Thyroid gland (tissue), 4 donors: ENCODE data around the gene RSPH10B. TPM values are rescaled to one million over a fixed set of nuclear protein-coding genes. Genes with fewer than 3 reads are reported as not detected.
"Not testable (repeated sequence)": the region's sequence is repeated elsewhere in the genome, so short reads cannot be mapped to it uniquely, and the experiment has no call there.

ENCODE experiments used
- DNase-seq, 2 donors: peaks; one replicate each; pipeline ENCODE4 v3.0.0-alpha.2; 2019
- H3K27ac ChIP-seq, 3 donors: fragments of 200-600 bp; sonication (generic); 1 replicate in 2 of 3; 2 replicates in 1 of 3; pipeline ENCODE4 v1.5.1; 2016 to 2019; ENCODE audit warnings: mild to moderate bottlenecking in 1 of 3, moderate library complexity in 1 of 3
- H3K27me3 ChIP-seq: fragments of 200-600 bp; sonication (generic); one replicate; pipeline ENCODE4 v1.5.1; 2019
- H3K36me3 ChIP-seq, 2 donors: fragments of 200-600 bp; sonication (generic); one replicate each; pipeline ENCODE4 v1.5.1; 2016 to 2019
- H3K4me1 ChIP-seq, 2 donors: fragments of 200-600 bp; sonication (generic); one replicate each; pipeline ENCODE4 v1.5.1; 2017 to 2019
- H3K4me3 ChIP-seq, 3 donors: fragments of 200-600 bp; sonication (generic); replicated peaks in 1 of 3; 1 replicate in 2 of 3; 2 replicates in 1 of 3; pipeline ENCODE4 v1.5.1; 2016; ENCODE audit warnings: mild to moderate bottlenecking in 1 of 3
- H3K9me3 ChIP-seq: fragments of 200-600 bp; sonication (generic); one replicate; pipeline ENCODE4 v1.5.1; 2017
- CTCF ChIP-seq, 6 experiments: fragments of 200-600 bp in 3 of 6; fragments of 450-650 bp in 3 of 6; sonication (generic) in 3 of 6; IDR thresholded peaks; one replicate each; pipeline ENCODE4 v1.5.1; 2016 to 2019; ENCODE audit warnings: antibody characterized with exemption in 6 of 6, mild to moderate bottlenecking in 2 of 6, inconsistent platforms in 1 of 6, moderate library complexity in 1 of 6
- POLR2A ChIP-seq, 2 donors: fragments of 450-650 bp; IDR thresholded peaks; one replicate each; pipeline ENCODE4 v1.6.1; 2017; ENCODE audit warnings: antibody characterized with exemption in 2 of 2, mild to moderate bottlenecking in 2 of 2, moderate library complexity in 1 of 2
- WGBS, 2 donors: methylation state at CpG; one replicate each; pipeline ENCODE4 v1.1.5; 2017; 5-methylcytosine and 5-hydroxymethylcytosine counted together
- intact Hi-C: fragments of 100-400 bp; cut with DNase I; formaldehyde crosslinking; loops from one replicate; pipeline ENCODE4 v1.15.1; 2023
- total RNA-seq, 4 donors: library from RNA; depleted of rRNA; stranded (reverse); fragments of >200 nt; gene quantifications; one replicate each; pipeline ENCODE4 v1.2.3, GENCODE V29; 2016

Gene RSPH10B
- total RNA-seq, 4 donors from 2014 or later = 0.81 to 1.3 TPM; not detected in 2

GRCh38 chr7:5898480-5899224, 71.8 kb downstream of the RSPH10B start, which contains the start of gene CCZ1:
Gene CCZ1, plus strand, starts transcription at chr7:5898733. Its CDS starts 67 bp downstream, at chr7:5898800.
- H3K4me3 ChIP-seq = peak within 1 kb of the TSS in 2 of 3 donors; percentile 37 to 39
- WGBS, 2 donors = 0 to 1% methylated on average over 9 to 17 of the region's 64 CpGs
- DNase-seq = peak; percentile 51 to 62
- H3K27me3 ChIP-seq, intact Hi-C loops, H3K36me3 ChIP-seq, H3K4me1 ChIP-seq, H3K9me3 ChIP-seq: not testable (repeated sequence)
- H3K27ac ChIP-seq = peak within 1 kb of the TSS in 1 of 3 donors; percentile 45
- TF ChIP-seq POLR2A (IDR thresholded peaks at IDR 0.05) (peak in 1 of 2 donors; percentile 17), CTCF (IDR thresholded peaks at IDR 0.05) (peak in 1 of 6 experiments; percentile 18)

- DNase-seq, H3K9me3 ChIP-seq, intact Hi-C loops, H3K4me3 ChIP-seq, H3K4me1 ChIP-seq, H3K36me3 ChIP-seq, H3K27me3 ChIP-seq, H3K27ac ChIP-seq: not testable (repeated sequence)
- 50 to 66% methylated on average over 12 to 13 of the region's 13 CpGs for WGBS, 2 donors
Observed at GRCh38 chr7:5897369-5897919, 73.0 kb downstream of the RSPH10B start.

- H3K27me3 ChIP-seq = no peaks in the 10 kb centered on the region
- H3K27ac ChIP-seq = no peak overlapping the region
- 94 to 97% methylated on average over 9 of the region's 9 CpGs for WGBS, 2 donors
- TF ChIP-seq CTCF (IDR thresholded peaks at IDR 0.05) (no peak), POLR2A (IDR thresholded peaks at IDR 0.05) (no peak)
- H3K36me3 ChIP-seq = no peaks in the 10 kb centered on the region
- no peak for DNase-seq
- no peak overlapping the region for H3K4me3 ChIP-seq
- intact Hi-C loops = no loop called here
- H3K4me1 ChIP-seq = no peaks in the 10 kb centered on the region
- H3K9me3 ChIP-seq = no peaks in the 10 kb centered on the region
Observed at GRCh38 chr7:5892498-5892897, 78.0 kb downstream of the RSPH10B start.

DNA sequence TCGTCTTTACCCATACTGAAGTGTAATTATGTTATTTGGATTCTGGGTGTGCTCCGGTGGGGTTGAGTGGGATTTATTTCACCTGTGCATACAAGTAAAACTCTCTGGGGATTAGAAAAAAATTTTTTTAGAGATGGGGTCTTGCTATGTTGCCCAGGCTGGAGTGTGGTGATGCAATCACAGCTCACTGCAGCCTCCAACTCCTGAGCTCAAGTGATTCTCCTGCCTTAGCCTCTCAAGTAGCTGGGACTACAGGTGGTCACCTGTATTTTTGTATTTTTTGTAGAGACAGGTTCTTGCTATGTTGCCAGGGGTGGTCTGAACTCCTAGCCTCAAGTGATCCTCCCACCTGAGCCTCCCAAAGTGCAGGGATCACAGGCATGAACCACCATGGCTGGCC, 80.2 kb downstream of the RSPH10B start:
- H3K9me3 ChIP-seq, H3K27ac ChIP-seq, H3K27me3 ChIP-seq, intact Hi-C loops, H3K36me3 ChIP-seq, H3K4me3 ChIP-seq, H3K4me1 ChIP-seq, DNase-seq: not testable (repeated sequence)
- WGBS, 2 donors = 91 to 96% methylated on average over 2 of the region's 2 CpGs

- H3K9me3 ChIP-seq, intact Hi-C loops, H3K27me3 ChIP-seq, H3K4me1 ChIP-seq, DNase-seq, H3K4me3 ChIP-seq, H3K27ac ChIP-seq, H3K36me3 ChIP-seq: not testable (repeated sequence)
- 63 to 65% methylated on average over 5 of the region's 5 CpGs for WGBS, 2 donors
Observed at GRCh38 chr7:5888021-5888420, 82.5 kb downstream of the RSPH10B start.

GRCh38 chr7:5884431-5884830, 86.1 kb downstream of the RSPH10B start:
- DNase-seq, intact Hi-C loops, H3K36me3 ChIP-seq, H3K4me3 ChIP-seq, H3K27me3 ChIP-seq, H3K27ac ChIP-seq, H3K9me3 ChIP-seq, H3K4me1 ChIP-seq: not testable (repeated sequence)
- 94 to 95% methylated on average over 5 of the region's 5 CpGs for WGBS, 2 donors

- H3K27me3 ChIP-seq, H3K4me1 ChIP-seq, H3K27ac ChIP-seq, H3K36me3 ChIP-seq, DNase-seq, H3K9me3 ChIP-seq, H3K4me3 ChIP-seq, intact Hi-C loops: not testable (repeated sequence)
- 75 to 77% methylated on average over 6 of the region's 6 CpGs for WGBS, 2 donors
Observed at GRCh38 chr7:5880106-5880505, 90.4 kb downstream of the RSPH10B start.

- H3K36me3 ChIP-seq, H3K27me3 ChIP-seq, H3K4me3 ChIP-seq, intact Hi-C loops, DNase-seq, H3K9me3 ChIP-seq, H3K27ac ChIP-seq, H3K4me1 ChIP-seq: not testable (repeated sequence)
- 83 to 84% methylated on average over 3 of the region's 3 CpGs for WGBS, 2 donors
Observed at GRCh38 chr7:5879591-5879990, 90.9 kb downstream of the RSPH10B start.
